GM15510 (cell line): ENCODE measurements around the gene CRIM1.

ENCODE experiments used
- POLR2A ChIP-seq: IDR thresholded peaks from 3 replicates; pipeline ENCODE4 v1.6.1; 2011; ENCODE audit warnings: borderline replicate concordance; ENCODE audit not compliant: insufficient read length; ENCODE audit errors: extremely low read depth

The CRIM1 gene

DNA sequence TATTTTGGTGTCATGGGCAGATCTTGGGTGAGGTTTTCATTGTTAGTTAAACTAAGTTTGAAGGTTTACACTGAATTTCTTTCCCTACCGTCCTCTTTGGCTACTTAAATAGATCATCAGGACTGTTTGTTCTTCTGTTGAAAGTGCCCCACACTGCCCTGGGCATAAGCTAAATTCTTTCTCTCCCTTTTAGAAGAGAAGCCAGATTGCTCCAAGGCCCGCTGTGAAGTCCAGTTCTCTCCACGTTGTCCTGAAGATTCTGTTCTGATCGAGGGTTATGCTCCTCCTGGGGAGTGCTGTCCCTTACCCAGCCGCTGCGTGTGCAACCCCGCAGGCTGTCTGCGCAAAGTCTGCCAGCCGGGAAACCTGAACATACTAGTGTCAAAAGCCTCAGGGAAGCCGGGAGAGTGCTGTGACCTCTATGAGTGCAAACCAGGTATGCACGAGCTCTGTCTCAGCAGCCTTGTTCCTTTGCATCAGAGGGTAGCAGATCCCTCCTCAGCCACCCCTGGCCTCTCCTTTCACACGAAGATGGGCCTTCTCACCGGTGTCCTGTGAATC is 85.6 kb downstream of the CRIM1 start:
- TF ChIP-seq POLR2A: no peak

DNA sequence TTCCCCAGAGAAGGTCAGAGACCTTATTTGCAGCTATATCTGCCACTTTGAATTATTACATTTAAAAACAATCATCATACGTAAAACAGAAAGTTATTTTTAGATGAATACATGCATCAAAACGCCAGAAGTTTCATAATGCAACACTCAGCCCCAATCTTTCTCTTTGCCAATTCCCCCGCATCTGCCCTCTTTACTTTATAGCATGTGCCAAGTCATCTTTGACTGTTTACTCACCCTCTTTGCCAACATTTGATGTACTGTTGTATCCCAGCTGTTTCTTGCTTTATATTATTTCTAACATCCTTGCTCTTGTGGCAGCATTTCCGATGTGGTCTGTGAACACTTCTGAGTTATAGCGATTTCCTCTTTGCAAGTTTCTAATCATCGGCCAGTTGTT is 86.2 kb downstream of the CRIM1 start:
- no peak for TF ChIP-seq POLR2A

DNA sequence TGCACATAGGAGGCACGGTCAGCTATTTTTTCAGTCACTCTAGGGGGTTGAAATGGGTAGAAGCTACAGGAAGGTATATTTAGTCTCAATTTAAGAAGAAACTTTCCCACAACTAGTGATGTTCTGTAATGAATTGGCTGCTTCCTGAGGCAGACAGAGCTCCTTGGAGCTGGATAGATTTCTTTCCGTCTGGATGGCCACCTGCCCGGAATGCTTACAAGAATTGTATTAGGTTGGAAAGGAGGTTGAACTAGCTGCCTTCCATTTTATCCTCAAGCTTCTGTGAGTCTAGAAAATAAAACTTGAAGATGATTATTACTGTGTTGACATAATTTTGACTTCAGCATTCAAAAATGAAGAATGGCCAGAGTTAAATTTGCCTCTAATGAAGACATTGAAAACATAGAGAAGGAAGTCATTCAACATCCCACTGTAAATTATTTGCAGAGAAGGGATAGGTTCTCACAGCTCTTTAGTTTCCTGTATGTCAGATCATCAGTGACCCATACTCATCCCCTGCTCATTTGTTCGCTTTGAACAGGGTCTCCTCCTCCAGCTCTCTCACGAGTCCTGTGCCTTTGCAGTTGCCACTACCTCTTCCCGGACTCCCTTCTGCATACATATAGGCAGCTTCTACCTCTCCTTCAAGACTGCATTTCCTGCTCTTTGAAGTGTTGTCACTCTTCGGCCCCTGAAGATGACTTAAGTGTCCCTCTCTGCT is 88.8 kb downstream of the CRIM1 start:
- no peak for TF ChIP-seq POLR2A

DNA sequence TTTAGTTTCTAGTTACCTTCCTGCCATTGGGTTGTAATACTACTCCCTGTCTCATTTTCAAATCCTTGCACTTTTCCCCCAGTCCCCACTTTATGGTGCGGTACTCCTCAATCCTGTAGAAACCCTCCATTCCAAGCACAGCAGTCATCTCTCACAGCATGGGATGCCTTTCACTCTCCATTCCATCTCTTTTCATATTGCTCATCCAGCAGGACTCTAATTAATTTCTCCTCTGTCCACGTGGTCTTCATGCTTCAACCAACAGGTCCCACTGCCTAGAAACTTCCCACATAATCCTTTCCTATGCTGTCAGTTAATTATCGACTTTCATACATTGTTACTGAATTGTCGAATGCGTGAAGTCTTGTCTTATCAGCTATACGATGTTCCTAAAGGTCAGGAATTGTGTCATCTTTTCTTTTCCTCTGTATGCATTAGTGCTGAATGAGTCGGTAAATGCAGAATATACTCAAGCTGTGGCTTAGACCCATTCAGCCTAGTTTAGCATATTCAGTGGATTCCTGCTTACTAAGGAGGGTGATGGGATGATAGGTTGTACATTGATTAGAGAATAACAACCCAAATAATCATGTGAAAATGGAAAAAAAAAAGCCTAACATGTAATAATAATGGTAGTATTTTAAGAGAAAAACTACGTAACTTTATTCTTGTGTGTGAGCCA is 89.7 kb downstream of the CRIM1 start:
- no peak for TF ChIP-seq POLR2A

DNA sequence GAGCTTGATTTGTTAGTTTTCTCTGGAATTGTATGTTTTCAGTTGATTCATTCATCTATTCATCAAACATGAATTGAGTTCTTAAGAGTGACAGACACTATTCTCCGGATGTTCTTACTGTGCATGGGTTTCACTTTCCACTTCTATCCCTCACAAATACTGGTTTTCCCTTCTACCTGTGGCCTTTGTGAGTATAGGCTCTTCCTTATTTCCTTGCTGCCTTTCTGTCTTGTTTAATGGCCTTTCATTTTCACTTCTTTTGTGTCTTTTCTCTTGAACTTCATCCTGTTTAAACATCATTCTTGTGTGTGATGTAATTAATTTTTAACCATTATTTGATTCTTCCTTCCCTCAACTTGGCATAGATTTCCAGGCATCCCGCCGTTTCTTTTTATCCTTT is 90.7 kb downstream of the CRIM1 start:
- TF ChIP-seq POLR2A: no peak

DNA sequence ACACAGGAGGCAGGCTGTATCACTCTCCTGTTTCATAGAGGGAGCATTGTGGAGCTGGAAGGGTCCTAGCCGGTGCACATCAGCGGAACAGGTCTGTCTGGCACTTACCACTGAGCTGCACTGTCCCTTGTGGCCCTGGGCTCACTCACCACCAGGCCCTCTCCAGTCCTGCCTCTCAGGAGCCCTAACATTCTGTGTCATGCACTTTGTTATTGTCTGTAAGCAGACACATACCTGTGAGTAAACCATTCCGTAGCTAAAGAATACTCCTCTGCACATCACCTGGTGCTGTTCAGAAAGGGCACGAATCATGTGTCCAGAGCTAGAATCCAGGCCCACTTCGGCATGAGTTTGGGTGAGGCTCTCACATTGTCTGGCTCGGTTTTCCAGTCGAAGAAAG is 93.6 kb downstream of the CRIM1 start:
- no peak for TF ChIP-seq POLR2A

DNA sequence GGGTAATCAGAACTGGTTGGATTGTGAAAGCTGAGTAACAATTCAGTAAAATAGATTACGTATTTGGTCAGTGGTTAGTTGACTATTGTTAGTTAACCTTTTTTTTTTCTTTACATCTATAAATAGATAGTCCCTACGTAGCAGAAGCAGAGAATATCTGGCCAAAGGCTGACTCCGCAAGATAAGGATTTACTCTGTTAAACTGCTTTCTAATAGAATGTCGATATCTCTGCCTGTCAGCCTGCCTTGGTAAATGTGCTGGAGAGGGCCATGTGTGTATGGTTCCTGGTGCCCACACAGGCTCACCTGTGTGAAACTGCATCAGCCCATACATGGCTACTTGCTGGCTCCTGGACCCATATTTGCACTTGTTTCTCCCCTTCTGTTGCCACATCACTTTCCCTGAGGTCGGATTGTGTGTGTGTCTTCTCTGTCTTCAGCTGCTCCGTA is 94.4 kb downstream of the CRIM1 start:
- no peak for TF ChIP-seq POLR2A

DNA sequence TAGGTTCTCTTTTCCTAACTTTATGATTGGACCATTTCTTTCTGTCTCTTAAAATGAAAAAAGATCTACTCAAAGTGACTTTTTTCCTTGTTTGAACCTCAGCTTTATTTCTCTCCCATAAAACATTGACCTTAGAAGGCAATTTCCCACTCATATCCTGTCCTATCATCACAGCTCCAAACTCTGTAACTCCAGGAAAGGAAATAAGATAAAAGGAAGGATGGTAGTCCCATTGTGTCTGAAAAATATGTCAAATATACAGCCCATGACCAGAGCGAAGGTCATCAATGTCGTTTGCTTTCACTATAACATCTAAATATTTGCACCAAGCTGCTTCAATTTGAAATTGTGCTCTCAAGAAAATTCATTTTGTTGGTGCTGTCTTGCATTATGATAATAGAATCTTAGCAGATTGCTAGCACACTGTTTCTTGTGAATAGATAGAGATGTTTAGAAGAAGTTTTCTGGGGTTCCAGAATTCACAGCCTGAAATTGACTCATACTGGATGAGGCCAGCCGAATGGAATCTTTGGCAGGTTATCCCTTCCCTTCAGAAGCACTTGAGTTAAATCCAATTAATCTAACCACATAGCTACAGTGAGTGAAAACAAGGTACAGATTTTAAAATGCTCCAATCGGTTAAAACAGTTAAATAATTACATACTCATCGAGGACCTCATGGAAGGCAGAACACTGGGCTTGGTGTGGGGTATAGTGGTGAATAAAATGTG is 95.1 kb downstream of the CRIM1 start:
- TF ChIP-seq POLR2A: no peak

DNA sequence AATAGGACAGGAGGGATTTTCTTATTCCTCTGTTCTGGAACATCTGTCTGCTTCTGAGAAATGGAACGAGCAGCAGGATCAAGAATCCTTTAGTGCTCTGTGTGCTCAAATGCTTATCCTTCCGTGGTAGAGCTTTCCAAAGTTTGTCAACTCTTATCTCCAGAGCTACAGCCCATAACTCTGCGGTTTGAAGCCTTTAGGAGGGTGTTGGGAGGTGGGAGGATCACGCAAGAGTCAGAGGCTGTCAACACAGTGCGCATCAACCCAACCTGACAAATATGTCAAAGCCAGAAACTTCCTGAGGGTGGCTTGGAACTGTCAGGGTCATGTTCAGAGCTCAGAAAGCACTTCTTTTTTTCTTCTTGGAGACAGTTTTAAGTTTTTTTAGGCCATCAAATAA is 95.9 kb downstream of the CRIM1 start:
- TF ChIP-seq POLR2A: no peak

DNA sequence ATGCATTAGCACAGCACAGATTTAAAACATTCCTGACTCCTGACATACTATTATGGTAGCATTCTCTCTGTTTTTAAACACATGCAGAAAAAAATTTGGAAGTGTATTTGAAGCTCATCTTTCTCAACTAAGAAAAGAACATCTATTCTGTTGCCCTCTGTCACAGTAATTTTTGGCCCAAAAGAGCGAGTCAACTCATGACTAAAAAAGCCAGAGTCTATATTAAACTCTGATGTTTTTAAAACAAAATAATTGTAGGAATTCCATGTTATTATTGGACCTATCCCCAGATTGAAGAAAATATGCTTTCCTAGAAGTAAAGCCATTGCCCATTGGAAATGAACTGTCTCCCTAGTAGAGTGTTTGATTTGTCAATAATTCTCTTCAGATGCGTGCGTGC is 96.7 kb downstream of the CRIM1 start:
- no peak for TF ChIP-seq POLR2A

DNA sequence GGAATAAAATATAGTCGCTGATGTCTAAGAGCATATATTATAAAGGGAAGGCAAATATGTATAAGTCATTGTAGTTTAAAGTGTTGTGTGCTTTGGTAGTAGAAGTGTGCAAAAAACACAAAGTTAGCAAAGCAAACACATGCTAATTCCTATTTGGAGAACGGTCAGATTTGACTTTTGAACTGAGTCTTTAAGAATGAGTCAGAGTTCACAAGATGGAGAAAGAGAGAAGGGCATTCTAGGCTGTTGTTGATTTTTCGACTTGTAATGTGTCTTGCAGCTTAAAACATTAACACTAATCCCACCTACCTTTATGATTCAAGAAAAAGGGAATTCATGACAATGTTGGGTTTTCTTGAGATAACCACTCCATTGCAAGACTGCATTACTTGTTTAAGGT is 98.1 kb downstream of the CRIM1 start:
- no peak for TF ChIP-seq POLR2A

DNA sequence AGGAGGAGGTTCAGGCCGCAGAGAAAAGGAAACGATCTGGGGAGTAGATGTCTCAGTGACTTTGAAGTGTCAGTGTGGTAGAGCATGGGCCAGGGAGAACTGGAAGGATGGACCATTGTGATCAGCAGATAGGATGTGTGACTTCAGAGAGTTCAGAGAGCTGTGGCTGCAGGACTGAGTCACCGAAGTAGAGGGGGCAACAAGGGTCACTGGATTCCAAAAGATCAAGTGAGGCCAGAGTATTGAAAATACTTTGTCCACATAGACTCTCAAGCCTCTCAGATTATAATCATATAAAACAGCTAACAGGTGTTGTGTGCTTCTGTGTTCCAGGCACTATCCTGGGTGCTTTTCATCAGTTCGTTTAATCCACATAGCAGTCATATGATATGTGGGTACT is 99.4 kb downstream of the CRIM1 start:
- no peak for TF ChIP-seq POLR2A

DNA sequence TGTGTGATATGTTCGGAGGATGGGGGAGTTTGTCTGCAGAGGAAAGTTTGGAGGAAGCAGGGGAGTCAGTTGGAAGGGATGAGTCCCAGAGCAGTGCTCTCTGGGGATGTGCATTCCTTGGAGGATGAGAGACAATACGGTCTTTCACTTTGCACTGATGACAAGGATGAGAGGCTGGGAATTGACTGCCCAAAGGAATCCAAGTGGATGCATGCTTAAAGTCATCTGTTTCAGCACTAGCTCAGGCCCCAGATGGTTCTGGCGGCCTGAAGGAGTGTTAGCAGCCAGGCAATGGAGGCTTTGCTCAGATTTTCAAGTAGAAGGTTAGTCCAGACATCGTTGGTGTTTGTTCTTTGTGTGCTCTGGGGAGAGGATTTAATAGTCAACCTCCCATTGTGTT is 100.2 kb downstream of the CRIM1 start:
- TF ChIP-seq POLR2A: no peak

DNA sequence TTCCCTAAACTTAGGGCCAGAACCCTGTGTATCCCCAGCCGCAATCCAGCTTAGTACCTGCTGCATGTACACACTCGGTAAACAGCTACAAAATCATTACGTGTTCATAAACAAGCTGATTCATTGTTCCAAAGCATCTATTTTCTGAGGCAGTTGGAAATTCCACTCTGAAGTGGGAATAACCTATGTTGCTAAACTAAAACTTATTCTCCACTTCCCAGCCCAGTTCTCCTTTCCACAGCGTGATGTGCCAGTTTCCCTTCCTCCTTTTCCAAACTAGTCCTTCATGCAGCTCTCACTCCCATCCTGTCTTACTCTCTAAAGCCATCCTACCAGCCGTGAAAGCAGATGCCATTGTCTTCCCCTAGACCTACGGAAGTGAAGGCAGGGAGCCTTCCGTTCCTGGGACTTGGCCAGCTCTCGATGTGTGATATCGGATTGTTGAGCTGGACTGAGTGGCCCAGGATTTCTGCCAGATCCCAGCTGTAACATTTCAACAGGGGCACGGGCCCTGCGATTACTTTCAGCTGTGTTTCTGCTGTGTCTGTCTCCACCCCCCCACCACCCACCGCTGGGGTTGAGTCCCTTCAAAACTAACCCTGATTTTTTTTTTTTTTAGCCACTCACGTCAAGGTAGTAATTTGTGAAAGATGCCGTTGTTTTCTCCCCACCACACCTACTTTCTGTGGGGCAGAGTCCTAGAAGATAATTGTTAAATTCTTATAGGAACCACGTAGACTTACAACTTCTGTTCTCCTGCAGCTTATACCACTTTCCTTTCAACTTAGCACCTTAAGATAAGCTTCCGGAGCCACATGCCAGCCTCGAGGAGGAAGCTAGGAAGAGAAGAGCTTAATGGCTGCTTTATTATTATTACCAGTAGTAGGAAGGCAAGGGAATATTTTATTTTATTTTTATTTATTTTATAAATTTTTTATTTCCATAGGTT is 100.9 kb downstream of the CRIM1 start:
- no peak for TF ChIP-seq POLR2A
